IPS-18c (cell line): ENCODE results near the gene PACSIN2.
A peak's percentile ranks its signal among the peaks of the same experiment; 100 is the strongest.

Experiments
- H3K4me3 ChIP-seq: 2 replicates; pipeline ENCODE4 v1.7.0; 2013; ENCODE audit warnings: low read depth, mild to moderate bottlenecking, low read length, moderate library complexity; ENCODE audit not compliant: insufficient read depth
- H3K9me3 ChIP-seq: one replicate; pipeline ENCODE4 v1.6.1; 2013; ENCODE audit warnings: mild to moderate bottlenecking, low read length, moderate library complexity; ENCODE audit not compliant: control insufficient read depth, insufficient read depth

The PACSIN2 gene

GRCh38 chr22:42892156-42892555 lies 122.8 kb downstream of the PACSIN2 start:
- Histone ChIP-seq H3K4me3 (no peak overlapping the region), H3K9me3 (no peaks in the 10 kb centered on the region)

- Histone ChIP-seq H3K9me3 (no peaks in the 10 kb centered on the region), H3K4me3 (no peak overlapping the region)
These were observed 123.3 kb downstream of the PACSIN2 start for GRCh38 chr22:42891696-42892095.

GRCh38 chr22:42891008-42891407 lies 123.9 kb downstream of the PACSIN2 start:
- H3K9me3 ChIP-seq = no peaks in the 10 kb centered on the region
- no peak overlapping the region for H3K4me3 ChIP-seq

DNA sequence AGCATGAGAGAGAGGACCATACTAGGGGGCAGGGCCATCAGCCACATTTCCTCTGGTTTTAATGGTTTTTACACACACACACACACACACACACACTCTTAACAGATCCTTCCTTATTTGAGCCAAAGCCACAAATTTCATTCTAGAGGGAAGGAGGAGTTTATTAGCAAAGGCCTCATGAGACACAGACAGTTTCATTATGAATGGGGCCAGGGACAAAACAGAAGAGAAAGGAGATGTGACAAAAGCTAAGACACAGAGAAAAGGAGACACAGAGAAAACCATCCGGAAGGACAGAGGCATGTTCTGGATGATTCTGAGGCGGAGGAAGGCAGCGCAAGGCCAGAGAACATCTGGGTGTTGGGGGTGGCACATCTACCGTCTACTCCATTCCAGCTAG lies 125.6 kb downstream of the PACSIN2 start:
- Histone ChIP-seq H3K9me3 (no peaks in the 10 kb centered on the region), H3K4me3 (no peak overlapping the region)

- H3K4me3 ChIP-seq = no peak overlapping the region
- no peaks in the 10 kb centered on the region for H3K9me3 ChIP-seq
These were observed 127.1 kb downstream of the PACSIN2 start for GRCh38 chr22:42887523-42888507.

GRCh38 chr22:42887120-42887519 lies 127.8 kb downstream of the PACSIN2 start:
- Histone ChIP-seq H3K9me3 (no peaks in the 10 kb centered on the region), H3K4me3 (no peak overlapping the region)

- Histone ChIP-seq H3K9me3 (no peaks in the 10 kb centered on the region), H3K4me3 (no peak overlapping the region)
These were observed 129.5 kb downstream of the PACSIN2 start for GRCh38 chr22:42885446-42885845.

- H3K9me3 ChIP-seq = no peaks in the 10 kb centered on the region
- H3K4me3 ChIP-seq = no peak overlapping the region
These were observed 130.2 kb downstream of the PACSIN2 start for GRCh38 chr22:42884616-42885375.

GRCh38 chr22:42883970-42884369 lies 131.0 kb downstream of the PACSIN2 start:
- no peak overlapping the region for H3K4me3 ChIP-seq
- no peaks in the 10 kb centered on the region for H3K9me3 ChIP-seq

DNA sequence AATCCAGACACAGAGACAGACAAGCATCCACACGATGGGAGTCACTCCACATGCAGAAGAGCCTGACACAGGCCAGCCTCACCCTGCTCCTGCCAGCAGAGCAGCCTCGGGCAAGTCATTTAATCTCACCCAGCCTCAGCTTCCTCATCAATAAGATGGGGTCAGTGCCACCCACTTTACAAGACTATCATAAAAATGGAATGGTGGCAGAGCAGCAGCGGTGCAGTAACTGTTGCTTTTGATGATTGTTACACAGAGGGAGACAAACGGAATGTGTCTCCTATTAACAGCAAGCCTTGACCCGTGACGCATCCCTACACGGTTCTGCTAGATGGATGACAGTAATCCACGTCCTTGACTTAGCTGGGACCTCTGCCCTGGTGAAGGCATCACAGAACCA lies 131.8 kb downstream of the PACSIN2 start:
- Histone ChIP-seq H3K9me3 (no peaks in the 10 kb centered on the region), H3K4me3 (no peak overlapping the region)

GRCh38 chr22:42881982-42882656 lies 132.8 kb downstream of the PACSIN2 start:
- H3K4me3 ChIP-seq = no peak overlapping the region
- no peaks in the 10 kb centered on the region for H3K9me3 ChIP-seq

DNA sequence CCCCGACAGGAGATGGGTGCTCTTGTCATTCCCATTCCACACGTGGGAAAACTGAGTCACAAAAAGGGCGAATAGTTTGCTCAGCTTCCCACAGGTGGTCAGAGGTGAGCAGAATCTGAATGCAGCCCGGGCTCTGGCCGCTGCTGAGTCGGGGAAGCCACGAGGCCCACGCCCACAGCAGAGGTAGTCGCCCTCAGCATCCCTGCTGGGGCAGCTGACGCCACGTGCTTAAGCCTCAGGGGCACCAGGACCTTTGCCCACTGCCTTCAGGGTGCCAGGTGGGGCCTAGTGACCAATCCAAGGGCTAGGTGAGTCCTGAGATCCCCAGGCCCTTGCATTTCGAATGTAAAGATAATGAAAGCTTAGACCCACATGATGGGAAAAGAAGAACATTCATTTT lies 133.7 kb downstream of the PACSIN2 start:
- H3K9me3 ChIP-seq = no peaks in the 10 kb centered on the region
- H3K4me3 ChIP-seq = no peak overlapping the region

DNA sequence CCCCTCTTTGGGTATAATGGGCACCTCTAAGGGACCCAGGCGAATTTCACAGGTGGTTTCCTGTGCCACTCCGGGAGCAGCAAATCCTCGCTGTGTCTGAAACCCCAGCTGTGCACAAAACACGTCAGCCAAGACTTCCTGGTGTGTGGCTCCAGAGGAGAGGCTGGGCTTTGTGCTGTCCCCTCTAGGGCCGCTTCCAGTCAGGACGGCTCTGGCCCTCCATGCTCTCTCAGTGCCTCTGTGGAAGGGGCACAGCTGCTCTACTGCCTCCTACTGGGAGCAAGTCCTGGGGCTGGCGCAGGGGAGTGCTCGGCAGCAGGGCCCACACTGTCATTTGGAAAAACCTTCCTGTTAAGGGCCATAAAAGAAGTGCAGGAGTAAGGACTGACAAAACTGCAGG lies 134.1 kb downstream of the PACSIN2 start:
- H3K4me3 ChIP-seq = no peak overlapping the region
- H3K9me3 ChIP-seq = no peaks in the 10 kb centered on the region

DNA sequence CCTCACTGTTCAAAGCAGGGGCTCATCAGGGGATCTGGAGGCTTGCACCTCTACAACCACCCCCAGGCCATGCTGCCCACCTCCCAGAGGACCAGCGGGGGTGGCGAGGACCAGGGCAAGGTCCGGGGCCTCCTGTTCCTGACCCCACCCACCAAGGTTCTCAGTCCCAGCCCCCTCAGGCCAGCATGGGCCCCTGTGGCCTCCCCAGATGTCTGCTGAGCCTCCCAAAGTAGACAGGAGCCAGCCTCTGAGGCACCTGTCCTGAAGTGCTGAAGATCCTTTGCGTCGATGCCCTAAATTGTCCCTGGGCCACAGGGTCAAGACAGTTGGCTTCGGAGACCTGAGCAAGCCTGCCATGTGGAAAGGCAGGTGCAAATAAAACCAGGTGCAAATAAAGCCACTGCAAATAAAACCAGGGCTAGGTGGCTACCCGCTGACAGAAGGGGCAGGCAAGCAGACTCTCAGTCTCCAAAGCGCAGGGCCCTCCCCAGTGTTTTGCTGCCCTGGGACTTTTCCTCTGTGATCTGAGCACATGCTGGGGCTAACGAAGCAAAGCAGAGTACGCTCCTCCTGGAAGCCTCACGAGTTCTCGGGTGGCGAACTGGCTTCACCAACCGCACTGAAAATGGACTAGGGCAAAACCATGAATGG lies 135.5 kb downstream of the PACSIN2 start:
- Histone ChIP-seq H3K9me3 (no peaks in the 10 kb centered on the region), H3K4me3 (no peak overlapping the region)

- H3K9me3 ChIP-seq = no peaks in the 10 kb centered on the region
- H3K4me3 ChIP-seq = no peak overlapping the region
These were observed 136.2 kb downstream of the PACSIN2 start for GRCh38 chr22:42878561-42879305.

DNA sequence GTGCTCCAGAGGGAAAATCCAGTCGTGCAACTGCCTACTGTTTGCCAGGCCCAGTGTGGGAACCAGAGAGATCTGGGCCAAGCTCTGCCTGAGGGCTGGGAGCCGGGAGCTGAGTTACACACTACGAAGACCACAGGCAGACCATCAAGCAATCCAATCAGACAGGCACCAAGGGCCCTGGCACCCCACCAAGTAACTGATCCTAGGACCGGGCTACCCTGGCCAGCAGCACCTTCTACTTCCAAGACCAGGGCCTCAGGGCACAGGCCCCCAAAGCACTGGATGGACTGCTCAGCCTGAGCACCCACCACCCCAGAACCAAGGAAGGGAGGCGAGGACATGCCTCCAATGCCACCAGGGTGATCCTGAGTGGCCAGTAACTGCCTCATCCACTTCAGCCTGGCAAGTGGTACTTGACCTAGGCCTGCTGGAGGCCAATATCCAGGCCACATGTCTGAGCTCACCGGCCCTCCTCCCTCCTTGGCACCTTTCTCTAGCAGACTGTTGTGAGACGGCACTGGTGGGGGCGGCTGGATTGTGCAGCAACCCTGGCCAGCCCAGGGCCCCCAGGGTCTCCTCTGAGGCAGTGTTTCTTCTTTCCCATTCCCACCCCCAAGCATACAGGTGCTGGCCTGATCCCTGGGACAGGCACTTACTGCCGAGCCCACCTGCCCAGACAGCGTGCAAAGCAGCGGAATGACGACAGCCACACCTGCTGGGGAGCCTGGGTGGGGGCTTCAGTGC lies 137.2 kb downstream of the PACSIN2 start:
- H3K4me3 ChIP-seq = peak overlapping the region; percentile 3; the same call in 1 of the 2 replicates
- no peaks in the 10 kb centered on the region for H3K9me3 ChIP-seq
